Measurements from ENCODE around the gene SPATA31A1. TPM values are rescaled to one million over a fixed set of nuclear protein-coding genes. Genes with fewer than 3 reads are reported as not detected.
"Not testable (repeated sequence)": the region's sequence is repeated elsewhere in the genome, so short reads cannot be mapped to it uniquely, and the experiment has no call there.

SPATA31A1 gene
- not detected in 2 replicates for polyA plus RNA-seq (2011; rRNA removed)
- not detected in 2 replicates for polyA minus RNA-seq (2011; rRNA and poly(A)+ RNA removed)

- POLR2A ChIA-PET; CTCF ChIA-PET; H3K9me3 ChIP-seq (ENCODE audit: control insufficient read depth, insufficient read depth, low read length): not testable (repeated sequence)
Observed at GRCh38 chr9:39355369-39355768, at the start of gene SPATA31A1. TSS of gene SPATA31A1 (plus strand) at chr9:39355669. CDS start at chr9:39355731, 62 bp downstream.

GRCh38 chr9:39407261-39408204 lies 52.1 kb downstream of the SPATA31A1 start:
- CTCF ChIA-PET; H3K27ac ChIP-seq (ENCODE audit: low read depth, low read length); H3K9me3 ChIP-seq (ENCODE audit: control insufficient read depth, insufficient read depth, low read length); H3K27me3 ChIP-seq (ENCODE audit: control insufficient read depth, insufficient read depth, low read length); H3K4me3 ChIP-seq (ENCODE audit: low read depth, low read length); DNase-seq (ENCODE audit: low read depth, low spot score); POLR2A ChIA-PET: not testable (repeated sequence)

More at GRCh38 chr9:39355369-39355768, at the start of gene SPATA31A1:
- DNase-seq (ENCODE audit: low read depth, low spot score); H3K27ac ChIP-seq (ENCODE audit: low read depth, low read length); H3K27me3 ChIP-seq (ENCODE audit: control insufficient read depth, insufficient read depth, low read length); H3K4me3 ChIP-seq (ENCODE audit: low read depth, low read length): not testable (repeated sequence)

DNA sequence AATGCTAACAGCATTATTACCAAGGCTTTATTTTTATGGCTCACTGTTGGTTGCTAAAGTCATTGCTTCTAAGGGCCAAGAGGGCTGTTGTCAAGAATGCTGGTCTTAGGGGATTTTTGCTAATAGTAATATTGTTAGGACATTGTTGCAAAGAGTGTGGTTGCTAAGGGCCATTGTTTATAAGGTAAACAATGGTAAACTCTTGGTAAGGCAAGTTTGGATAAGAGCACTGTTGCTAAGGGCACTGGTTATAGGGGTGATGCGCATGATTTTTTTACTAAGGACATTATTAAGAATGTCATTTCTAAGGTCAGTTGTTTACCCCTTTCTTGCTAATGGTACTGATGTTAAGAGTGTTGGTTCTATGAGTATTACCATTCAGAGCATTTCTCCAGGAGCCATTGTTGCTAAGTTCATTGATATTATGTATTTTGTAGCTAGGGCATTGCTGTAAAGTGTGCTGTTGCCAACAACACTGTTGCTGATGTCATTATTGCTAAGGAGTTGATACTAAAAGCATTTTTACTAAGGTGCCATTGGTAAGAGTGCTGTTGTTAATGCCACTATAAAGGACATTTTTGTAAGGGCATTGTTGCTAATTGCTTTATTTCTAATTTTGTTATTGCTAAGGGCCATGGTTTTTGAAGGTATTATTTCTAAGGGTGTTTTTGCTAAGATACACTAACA lies 55.9 kb downstream of the SPATA31A1 start:
- POLR2A ChIA-PET; CTCF ChIA-PET; H3K4me3 ChIP-seq (ENCODE audit: low read depth, low read length); H3K9me3 ChIP-seq (ENCODE audit: control insufficient read depth, insufficient read depth, low read length); H3K27me3 ChIP-seq (ENCODE audit: control insufficient read depth, insufficient read depth, low read length); H3K27ac ChIP-seq (ENCODE audit: low read depth, low read length); DNase-seq (ENCODE audit: low read depth, low spot score): not testable (repeated sequence)

Other genes starting within 250 kb of the SPATA31A1 start
- gene CNTNAP3, start 67.5 kb upstream of the SPATA31A1 start, polyA plus RNA-seq (2011; rRNA removed): 1.8 TPM in 2 replicates

Measured in AG04450 (cell line).